HG03066 (cell line): ENCODE measurements around the gene CCDC33.

ENCODE experiments used
- ATAC-seq: cut with Tn5 transposase; IDR thresholded peaks from one replicate; pipeline ENCODE4 v1.9.1; 2021; ENCODE audit warnings: low read depth; ENCODE audit not compliant: unreplicated experiment

The CCDC33 gene

GRCh38 chr15:74307827-74308811 is 72.0 kb downstream of the CCDC33 start:
- ATAC-seq = no peak

GRCh38 chr15:74311734-74312444 is 75.8 kb downstream of the CCDC33 start:
- no peak for ATAC-seq

GRCh38 chr15:74312445-74313007 is 76.4 kb downstream of the CCDC33 start:
- no peak for ATAC-seq

- no peak for ATAC-seq
Measured at GRCh38 chr15:74313889-74314288, 77.8 kb downstream of the CCDC33 start.

- no peak for ATAC-seq
Measured at GRCh38 chr15:74314795-74315438, 78.8 kb downstream of the CCDC33 start.

GRCh38 chr15:74315626-74316025 is 79.5 kb downstream of the CCDC33 start:
- no peak for ATAC-seq

GRCh38 chr15:74316141-74316540 is 80.0 kb downstream of the CCDC33 start:
- ATAC-seq = no peak

- no peak for ATAC-seq
Measured at GRCh38 chr15:74317820-74318375, 81.8 kb downstream of the CCDC33 start.

- ATAC-seq = no peak
Measured at GRCh38 chr15:74318376-74319137, 82.4 kb downstream of the CCDC33 start.

GRCh38 chr15:74319138-74319460 is 83.0 kb downstream of the CCDC33 start:
- ATAC-seq = no peak

- ATAC-seq = no peak
Measured at GRCh38 chr15:74319596-74320351, 83.6 kb downstream of the CCDC33 start.

- no peak for ATAC-seq
Measured at GRCh38 chr15:74320352-74321247, 84.5 kb downstream of the CCDC33 start.

GRCh38 chr15:74322558-74323180 is 86.5 kb downstream of the CCDC33 start:
- ATAC-seq = no peak

GRCh38 chr15:74324714-74325113 is 88.6 kb downstream of the CCDC33 start:
- no peak for ATAC-seq

- no peak for ATAC-seq
Measured at GRCh38 chr15:74326746-74327145, 90.6 kb downstream of the CCDC33 start.

- no peak for ATAC-seq
Measured at GRCh38 chr15:74327756-74328155, 91.6 kb downstream of the CCDC33 start.

- no peak for ATAC-seq
Measured at GRCh38 chr15:74328331-74329056, 92.4 kb downstream of the CCDC33 start.
